Testis (tissue), 3 donors: Measurements from ENCODE around the gene PRKN. TPM values are rescaled to one million over a fixed set of nuclear protein-coding genes. Genes with fewer than 3 reads are reported as not detected.

Experiments
- DNase-seq: peaks from one replicate; pipeline ENCODE4 v3.0.0-alpha.2; 2019
- H3K27ac ChIP-seq, 2 donors: fragments of 200-600 bp; sonication (generic); one replicate each; pipeline ENCODE4 v1.5.1; 2019
- H3K27me3 ChIP-seq: fragments of 200-600 bp; sonication (generic); one replicate; pipeline ENCODE4 v1.5.1; 2019
- H3K36me3 ChIP-seq: fragments of 200-600 bp; sonication (generic); one replicate; pipeline ENCODE4 v1.5.1; 2017; ENCODE audit warnings: low read depth; ENCODE audit errors: missing control alignments
- H3K4me1 ChIP-seq: fragments of 200-600 bp; sonication (generic); one replicate; pipeline ENCODE4 v1.5.1; 2019
- H3K4me3 ChIP-seq, 2 donors: fragments of 200-600 bp; sonication (generic); one replicate each; pipeline ENCODE4 v1.5.1; 2017 to 2019
- H3K9me3 ChIP-seq: fragments of 200-600 bp; sonication (generic); one replicate; pipeline ENCODE4 v1.5.1; 2017
- CTCF ChIP-seq, 3 experiments: fragments of 450-650 bp in 2 of 3; fragments of 200-600 bp in 1 of 3; sonication (generic) in 1 of 3; IDR thresholded peaks; one replicate each; pipeline ENCODE4 v1.5.1; 2016 to 2019; ENCODE audit warnings: antibody characterized with exemption in 3 of 3, mild to moderate bottlenecking in 2 of 3, moderate library complexity in 1 of 3
- POLR2A ChIP-seq: fragments of 450-650 bp; IDR thresholded peaks from one replicate; pipeline ENCODE4 v1.6.1; 2017; ENCODE audit warnings: antibody characterized with exemption, mild to moderate bottlenecking, moderate library complexity
- WGBS, 2 donors: methylation state at CpG; one replicate each; pipeline ENCODE4 v1.1.5; 2018; 5-methylcytosine and 5-hydroxymethylcytosine counted together
- intact Hi-C: fragments of 100-400 bp; cut with DNase I; formaldehyde crosslinking; loops from one replicate; pipeline ENCODE4 v1.15.1; 2023; ENCODE audit warnings: low total_unique reads
- polyA plus RNA-seq: library from polyadenylated mRNA; stranded (reverse); fragments of 350-450 nt; fragmentation: Illumina TruSeq; extraction: RNeasy Lipid Tissue Mini Kit (QIAGEN cat#74804); gene quantifications from one replicate; pipeline ENCODE4 v1.2.3, GENCODE V29; 2014; ENCODE audit warnings: low read depth, low replicate concordance; ENCODE audit not compliant: insufficient read depth
- total RNA-seq, 2 donors: library from RNA; depleted of rRNA; stranded (reverse); fragments of >200 nt; gene quantifications; one replicate each; pipeline ENCODE4 v1.2.3, GENCODE V29; 2016

The PRKN gene
- total and polyA plus RNA-seq, 3 donors from 2014 or later: 19.1 to 34.5 (median 28.8) TPM

- H3K27me3 ChIP-seq: no peaks in the 10 kb centered on the region
- intact Hi-C loops: no loop called here
- TF ChIP-seq POLR2A: no peak
- no peaks in the 10 kb centered on the region for H3K36me3 ChIP-seq
- 88 to 93% methylated on average over 6 of the region's 6 CpGs for WGBS, 2 donors
- no peak overlapping the region for H3K27ac ChIP-seq
- no peak overlapping the region for H3K4me3 ChIP-seq
- H3K9me3 ChIP-seq: no peaks in the 10 kb centered on the region
- no peak for DNase-seq
- no peaks in the 10 kb centered on the region for H3K4me1 ChIP-seq
Measured at GRCh38 chr6:161673026-161673425, 1054.5 kb downstream of the PRKN start.

GRCh38 chr6:161671117-161671516 lies 1056.4 kb downstream of the PRKN start:
- TF ChIP-seq POLR2A: no peak
- H3K36me3 ChIP-seq: no peaks in the 10 kb centered on the region
- no peaks in the 10 kb centered on the region for H3K4me1 ChIP-seq
- H3K27me3 ChIP-seq: no peaks in the 10 kb centered on the region
- WGBS, 2 donors: 87 to 94% methylated on average over 9 of the region's 9 CpGs
- intact Hi-C loops: no loop called here
- no peak for DNase-seq
- H3K4me3 ChIP-seq: no peak overlapping the region
- no peaks in the 10 kb centered on the region for H3K9me3 ChIP-seq
- H3K27ac ChIP-seq: no peak overlapping the region

- no peaks in the 10 kb centered on the region for H3K36me3 ChIP-seq
- H3K27ac ChIP-seq: no peak overlapping the region
- WGBS, 2 donors: 82 to 84% methylated on average over 2 of the region's 2 CpGs
- H3K9me3 ChIP-seq: no peaks in the 10 kb centered on the region
- DNase-seq: no peak
- H3K4me1 ChIP-seq: no peaks in the 10 kb centered on the region
- intact Hi-C loops: no loop called here
- no peak overlapping the region for H3K4me3 ChIP-seq
- no peaks in the 10 kb centered on the region for H3K27me3 ChIP-seq
- TF ChIP-seq CTCF (IDR thresholded peaks at IDR 0.05): no peak
- TF ChIP-seq POLR2A: no peak
Measured at GRCh38 chr6:161668665-161669064, 1058.9 kb downstream of the PRKN start.

GRCh38 chr6:161667957-161668356 lies 1059.6 kb downstream of the PRKN start:
- Histone ChIP-seq H3K36me3 (no peaks in the 10 kb centered on the region), H3K4me3 (no peak overlapping the region), H3K27ac (no peak overlapping the region), H3K27me3 (no peaks in the 10 kb centered on the region), H3K9me3 (no peaks in the 10 kb centered on the region), H3K4me1 (no peaks in the 10 kb centered on the region)
- intact Hi-C loops: no loop called here
- 89 to 94% methylated on average over 1 of the region's 1 CpG for WGBS, 2 donors
- no peak for DNase-seq
- TF ChIP-seq CTCF (IDR thresholded peaks at IDR 0.05) (no peak), POLR2A (no peak)

- Histone ChIP-seq H3K27me3 (no peaks in the 10 kb centered on the region), H3K4me3 (no peak overlapping the region), H3K27ac (no peak overlapping the region), H3K4me1 (no peaks in the 10 kb centered on the region), H3K9me3 (no peaks in the 10 kb centered on the region), H3K36me3 (no peaks in the 10 kb centered on the region)
- no peak for TF ChIP-seq CTCF (IDR thresholded peaks at IDR 0.05)
- TF ChIP-seq POLR2A: no peak
- intact Hi-C loops: no loop called here
- DNase-seq: no peak
- WGBS, 2 donors: 94% methylated on average over 8 of the region's 8 CpGs
Measured at GRCh38 chr6:161663682-161664081, 1063.9 kb downstream of the PRKN start.

- H3K36me3 ChIP-seq: no peaks in the 10 kb centered on the region
- no peaks in the 10 kb centered on the region for H3K9me3 ChIP-seq
- no peak overlapping the region for H3K27ac ChIP-seq
- intact Hi-C loops: no loop called here
- no peaks in the 10 kb centered on the region for H3K27me3 ChIP-seq
- TF ChIP-seq POLR2A: no peak
- no peak for TF ChIP-seq CTCF (IDR thresholded peaks at IDR 0.05)
- WGBS, 2 donors: 94 to 95% methylated on average over 10 of the region's 10 CpGs
- no peak overlapping the region for H3K4me3 ChIP-seq
- DNase-seq: no peak
- H3K4me1 ChIP-seq: no peaks in the 10 kb centered on the region
Measured at GRCh38 chr6:161660666-161661571, 1066.6 kb downstream of the PRKN start.
